HG03025 (cell line): Measurements from ENCODE around the gene CDT1.
"Not testable (repeated sequence)": the region's sequence is repeated elsewhere in the genome, so short reads cannot be mapped to it uniquely, and the experiment has no call there.

Source experiments
- ATAC-seq: cut with Tn5 transposase; IDR thresholded peaks from one replicate; pipeline ENCODE4 v1.9.1; 2021; ENCODE audit warnings: mild to moderate bottlenecking, moderate library complexity; ENCODE audit not compliant: unreplicated experiment, low FRiP score

Gene CDT1

DNA sequence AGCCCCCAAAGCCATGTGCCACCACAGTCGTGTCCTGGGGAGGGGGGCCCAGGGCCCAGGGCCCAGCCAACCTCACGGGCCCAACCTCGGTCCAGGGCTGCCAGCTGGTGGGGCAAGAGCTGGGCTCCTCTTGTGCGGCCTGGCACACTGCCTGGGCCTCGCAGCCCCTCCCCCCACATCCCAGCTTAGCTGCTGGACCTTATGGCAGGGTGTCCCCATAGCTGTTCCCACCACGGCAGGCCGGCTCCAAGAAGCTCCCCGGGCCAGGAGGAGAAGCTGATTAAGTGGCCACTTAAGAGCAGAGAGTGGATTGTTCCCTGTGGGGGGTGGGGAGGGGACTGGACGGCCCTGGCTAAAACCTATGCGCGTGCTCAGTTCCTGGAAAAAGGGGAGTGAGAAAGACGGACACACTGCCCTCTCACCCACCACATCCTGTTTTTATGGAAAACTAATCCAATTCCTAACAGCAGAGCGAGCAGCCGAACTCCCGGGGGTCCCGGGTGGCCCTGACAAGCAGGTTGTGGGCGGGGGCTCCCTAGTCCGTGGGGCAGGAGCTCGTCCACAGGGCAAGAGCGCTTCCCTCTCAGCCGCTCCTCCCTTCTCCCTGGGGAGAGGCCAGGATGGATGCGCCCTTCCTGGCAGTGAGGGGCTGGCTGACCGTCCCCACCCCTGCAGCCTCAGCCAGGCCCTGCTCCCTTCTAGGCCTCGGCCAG is 35.4 kb upstream of the CDT1 start:
- ATAC-seq, result no peak

DNA sequence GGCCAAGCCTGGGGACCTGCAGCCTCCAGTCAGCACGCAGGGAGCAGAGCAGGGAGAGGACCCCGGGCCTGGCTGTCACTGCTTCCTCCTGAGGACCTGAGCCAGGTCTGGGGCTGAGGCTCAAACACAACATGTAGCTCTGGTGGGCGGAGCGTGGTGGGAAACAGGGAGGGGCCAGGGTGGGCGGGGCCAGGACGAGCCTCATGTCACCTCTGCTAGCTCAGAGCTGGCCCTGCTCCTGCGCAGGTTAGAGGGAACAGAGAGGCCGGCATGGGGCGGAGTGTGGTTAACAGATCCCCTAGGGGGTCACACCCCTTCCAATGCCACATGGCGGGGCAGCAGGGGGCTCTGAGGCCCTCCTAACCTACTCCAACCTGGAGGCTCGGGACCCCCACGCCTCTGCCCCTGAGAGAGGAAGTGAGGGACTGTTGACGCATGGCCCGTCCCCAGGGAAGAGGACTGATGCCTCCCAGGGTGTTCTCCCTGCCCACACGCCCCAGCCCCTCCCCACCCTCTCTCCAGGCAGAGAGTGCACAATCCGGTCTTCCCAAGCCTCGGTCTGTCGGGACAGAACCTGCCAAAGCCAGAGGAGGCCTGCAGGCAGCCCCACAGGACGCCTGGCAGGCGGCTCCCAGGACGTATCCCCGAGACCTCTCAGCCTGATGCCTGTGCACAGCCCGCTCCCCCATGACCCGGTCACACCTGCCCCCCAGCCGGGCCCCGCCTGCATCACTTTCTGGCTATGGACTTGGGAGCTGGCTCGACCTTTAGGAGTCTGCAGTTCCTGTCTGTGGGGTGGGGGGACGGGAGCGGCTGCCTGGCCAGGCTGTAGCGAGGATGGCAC is 33.8 kb upstream of the CDT1 start:
- no peak for ATAC-seq

DNA sequence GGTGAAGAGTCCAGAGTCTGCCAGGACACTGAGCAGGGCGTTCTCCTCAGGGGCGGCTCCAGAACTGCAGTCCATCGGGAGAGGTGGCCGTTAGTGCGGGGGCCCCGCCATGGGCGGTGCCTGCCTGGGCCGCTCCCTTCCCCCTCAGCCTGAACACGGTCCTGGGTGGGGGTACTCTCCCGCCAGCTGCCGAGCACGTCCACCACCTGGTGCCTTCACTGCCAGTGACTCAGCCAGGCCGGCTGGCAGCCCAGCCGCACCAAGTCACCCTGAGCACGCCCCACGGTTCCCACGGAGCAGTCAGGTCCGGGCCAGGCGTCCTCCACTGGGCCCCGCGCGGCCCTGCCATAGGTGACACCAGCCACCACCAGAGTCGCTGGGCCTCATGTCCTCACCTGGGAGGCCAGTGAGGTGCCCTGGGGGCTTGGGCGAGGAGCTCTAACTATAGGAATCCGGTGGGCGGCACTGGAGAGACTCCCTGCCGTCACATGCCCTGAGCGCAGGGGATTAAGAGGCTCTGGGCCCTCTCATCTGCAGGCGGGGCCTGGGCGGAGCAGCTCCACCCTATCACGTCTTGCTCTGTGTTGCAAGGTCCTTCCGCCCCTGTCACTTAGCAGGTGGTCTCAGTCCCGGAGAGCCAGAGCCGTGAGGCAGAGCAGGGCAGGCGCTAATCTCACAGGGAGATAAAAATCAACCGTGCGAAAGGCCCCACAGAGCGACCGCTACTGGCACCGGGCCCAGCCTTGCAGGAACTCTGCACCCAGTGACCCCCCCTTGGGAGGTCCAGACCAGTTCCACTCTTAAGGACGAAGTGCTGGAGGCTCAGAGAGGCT is 32.9 kb upstream of the CDT1 start:
- ATAC-seq, result no peak

DNA sequence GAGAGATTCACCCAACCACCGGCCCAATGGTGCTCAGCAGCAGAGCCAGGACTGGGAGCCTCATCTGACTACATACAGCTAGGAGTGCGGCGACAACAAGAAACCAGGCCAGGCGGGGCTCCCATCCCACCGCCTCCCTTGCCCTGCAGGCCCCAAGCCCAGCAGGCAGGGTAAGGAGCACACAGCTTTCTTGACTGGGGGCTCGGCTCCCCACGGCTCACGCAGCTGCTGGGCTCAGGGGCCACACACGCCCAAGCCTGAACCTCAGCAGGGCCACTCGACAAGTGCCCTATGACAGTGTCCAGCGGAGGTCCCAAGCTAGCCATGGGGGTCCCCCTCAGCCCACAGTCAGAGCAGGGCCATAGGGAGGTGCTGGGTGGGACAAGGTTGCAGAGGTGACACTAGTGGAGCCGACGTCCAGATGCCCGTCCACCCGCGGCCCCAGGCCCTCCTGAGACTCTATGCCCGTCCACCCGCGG is 32.3 kb upstream of the CDT1 start:
- ATAC-seq, result no peak

DNA sequence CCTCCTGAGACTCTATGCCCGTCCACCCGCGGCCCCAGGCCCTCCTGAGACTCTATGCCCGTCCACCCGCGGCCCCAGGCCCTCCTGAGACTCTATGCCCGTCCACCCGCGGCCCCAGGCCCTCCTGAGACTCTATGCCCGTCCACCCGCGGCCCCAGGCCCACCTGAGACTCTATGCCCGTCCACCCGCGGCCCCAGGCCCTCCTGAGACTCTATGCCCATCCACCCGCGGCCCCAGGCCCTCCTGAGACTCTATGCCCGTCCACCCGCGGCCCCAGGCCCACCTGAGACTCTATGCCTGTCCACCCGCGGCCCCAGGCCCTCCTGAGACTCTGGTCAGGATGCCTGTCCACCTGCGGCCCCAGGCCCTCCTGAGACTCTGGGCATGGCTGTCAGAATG is 31.8 kb upstream of the CDT1 start:
- not testable (repeated sequence) for ATAC-seq

DNA sequence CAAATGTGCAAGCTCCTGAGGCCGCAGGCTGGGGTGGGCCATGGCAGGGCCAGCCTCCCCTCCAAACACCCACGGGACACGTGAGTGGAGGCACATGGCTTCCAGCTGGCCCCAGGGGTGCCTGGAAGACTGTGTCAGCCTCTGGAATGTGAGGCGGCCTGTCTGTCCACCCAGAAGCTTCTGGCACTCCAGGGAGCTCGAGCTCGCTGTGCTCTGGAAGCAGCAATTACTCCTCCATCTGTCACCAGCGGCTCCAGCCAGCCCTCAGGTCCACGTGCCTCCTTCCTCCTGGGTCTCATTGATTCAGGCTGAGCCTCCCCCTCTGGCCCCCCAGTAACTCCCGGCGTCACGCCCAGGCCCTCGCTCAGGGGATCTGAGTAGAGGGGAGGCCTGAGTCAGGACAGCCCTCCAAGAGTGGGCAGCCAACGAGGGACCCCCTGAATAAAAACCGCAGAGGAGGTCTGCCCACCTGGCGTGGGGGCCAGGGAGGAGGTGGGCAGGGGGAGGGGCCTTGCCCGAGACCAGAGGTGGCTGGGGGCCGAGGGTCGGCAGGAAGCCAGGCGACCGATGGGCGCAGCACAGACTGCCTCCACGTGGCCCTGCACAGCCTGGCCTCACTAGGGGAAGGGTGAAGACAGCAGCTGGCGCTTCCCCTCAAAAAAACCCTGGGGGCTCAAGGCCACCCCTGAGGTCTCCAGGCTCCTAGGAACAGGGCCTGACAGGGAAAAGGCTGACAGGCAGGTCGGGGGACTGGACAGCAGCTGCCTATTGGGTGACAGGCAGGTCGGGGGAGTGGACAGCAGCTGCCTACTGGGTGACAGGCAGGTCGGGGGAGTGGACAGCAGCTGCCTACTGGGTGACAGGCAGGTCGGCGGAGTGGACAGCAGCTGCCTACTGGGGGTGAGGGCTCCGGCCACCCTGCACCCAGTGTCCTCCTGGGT is 30.4 kb upstream of the CDT1 start:
- ATAC-seq, result no peak

DNA sequence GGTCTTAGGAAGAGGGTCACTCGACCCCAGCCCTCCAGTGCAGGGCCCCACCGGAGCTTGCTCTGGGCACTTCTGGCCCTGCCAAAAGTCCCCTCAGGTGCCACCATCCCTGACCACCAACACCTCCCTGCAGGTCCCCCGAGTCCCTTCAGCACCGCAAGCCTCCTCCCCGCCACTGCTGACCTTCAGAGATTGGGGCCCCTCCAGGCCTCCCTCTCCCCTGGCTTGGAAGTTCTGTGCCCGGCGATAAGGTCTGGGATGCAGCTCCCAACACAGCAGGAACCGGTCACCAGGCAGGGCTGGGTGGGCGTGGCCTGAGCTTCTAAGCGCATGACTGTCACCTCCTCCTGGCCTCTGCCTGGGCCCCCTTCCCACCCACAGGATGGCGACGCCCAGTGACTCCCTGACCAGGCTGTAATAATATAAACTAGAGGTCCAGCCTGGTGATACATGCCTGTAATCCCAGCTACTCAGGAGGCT is 29.7 kb upstream of the CDT1 start:
- no peak for ATAC-seq

- ATAC-seq, result no peak
Measured at GRCh38 chr16:88774544-88775393, 28.8 kb upstream of the CDT1 start.

GRCh38 chr16:88775825-88776224 is 27.8 kb upstream of the CDT1 start:
- no peak for ATAC-seq

GRCh38 chr16:88777471-88778270 is 25.9 kb upstream of the CDT1 start:
- no peak for ATAC-seq

DNA sequence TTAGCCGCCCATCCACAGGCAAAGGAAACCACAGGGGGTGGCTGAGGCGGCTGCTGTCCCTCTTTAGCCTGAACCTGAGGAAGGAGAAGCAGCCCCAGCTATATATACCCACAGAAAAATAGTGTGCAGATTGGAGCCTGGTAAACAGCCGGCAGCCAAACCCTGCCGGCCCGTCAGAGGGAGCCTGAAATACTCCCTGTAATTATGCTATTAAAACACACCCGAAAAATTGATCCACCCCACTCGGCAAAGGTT is 25.4 kb upstream of the CDT1 start:
- ATAC-seq, result no peak

GRCh38 chr16:88778541-88779065 is 25.0 kb upstream of the CDT1 start:
- no peak for ATAC-seq

GRCh38 chr16:88779406-88780141 is 24.0 kb upstream of the CDT1 start:
- no peak for ATAC-seq

DNA sequence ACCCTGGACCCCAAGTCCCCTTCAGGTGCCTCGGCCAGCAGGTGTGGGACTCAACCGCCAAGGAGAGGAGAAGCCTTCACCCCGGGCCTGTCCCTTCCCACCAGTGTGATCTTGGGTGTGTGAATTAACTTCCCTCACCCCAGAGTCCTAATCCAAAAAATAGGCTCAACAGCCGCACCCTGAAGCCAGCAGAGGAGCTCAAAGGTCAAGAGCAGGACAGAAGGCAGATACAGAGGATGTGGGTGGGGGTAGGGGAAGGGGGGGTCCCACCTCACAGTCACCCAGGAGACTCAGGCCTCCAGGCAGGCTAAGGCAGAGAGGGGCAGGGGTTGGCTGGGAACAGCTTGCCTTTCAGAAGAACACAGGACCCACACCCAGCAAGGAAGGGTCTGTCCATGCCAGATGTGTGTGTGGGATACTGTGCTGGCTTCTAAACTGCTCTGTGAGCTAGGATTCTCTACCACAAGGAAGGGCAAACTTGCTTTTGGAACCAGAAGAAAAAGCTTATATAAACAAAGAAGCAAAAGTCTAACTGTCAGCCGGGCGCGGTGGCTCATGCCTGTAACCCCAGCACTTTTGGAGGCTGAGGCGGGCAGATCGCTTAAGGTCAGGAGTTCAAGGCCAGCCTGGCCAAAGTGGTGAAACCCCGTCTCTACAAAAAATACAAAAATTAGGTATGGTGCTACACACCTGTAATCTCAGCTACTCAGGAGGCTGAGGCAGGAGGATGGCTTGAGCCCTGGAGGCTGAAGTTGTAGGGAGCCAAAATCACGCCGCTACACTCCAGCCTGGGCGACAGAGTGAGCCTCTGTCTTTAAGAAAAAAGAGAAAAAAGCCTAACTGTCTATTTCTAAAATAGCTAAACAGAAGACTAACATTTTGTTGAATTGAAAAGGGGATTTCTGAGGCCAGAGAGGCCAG is 23.2 kb upstream of the CDT1 start:
- ATAC-seq, result no peak

DNA sequence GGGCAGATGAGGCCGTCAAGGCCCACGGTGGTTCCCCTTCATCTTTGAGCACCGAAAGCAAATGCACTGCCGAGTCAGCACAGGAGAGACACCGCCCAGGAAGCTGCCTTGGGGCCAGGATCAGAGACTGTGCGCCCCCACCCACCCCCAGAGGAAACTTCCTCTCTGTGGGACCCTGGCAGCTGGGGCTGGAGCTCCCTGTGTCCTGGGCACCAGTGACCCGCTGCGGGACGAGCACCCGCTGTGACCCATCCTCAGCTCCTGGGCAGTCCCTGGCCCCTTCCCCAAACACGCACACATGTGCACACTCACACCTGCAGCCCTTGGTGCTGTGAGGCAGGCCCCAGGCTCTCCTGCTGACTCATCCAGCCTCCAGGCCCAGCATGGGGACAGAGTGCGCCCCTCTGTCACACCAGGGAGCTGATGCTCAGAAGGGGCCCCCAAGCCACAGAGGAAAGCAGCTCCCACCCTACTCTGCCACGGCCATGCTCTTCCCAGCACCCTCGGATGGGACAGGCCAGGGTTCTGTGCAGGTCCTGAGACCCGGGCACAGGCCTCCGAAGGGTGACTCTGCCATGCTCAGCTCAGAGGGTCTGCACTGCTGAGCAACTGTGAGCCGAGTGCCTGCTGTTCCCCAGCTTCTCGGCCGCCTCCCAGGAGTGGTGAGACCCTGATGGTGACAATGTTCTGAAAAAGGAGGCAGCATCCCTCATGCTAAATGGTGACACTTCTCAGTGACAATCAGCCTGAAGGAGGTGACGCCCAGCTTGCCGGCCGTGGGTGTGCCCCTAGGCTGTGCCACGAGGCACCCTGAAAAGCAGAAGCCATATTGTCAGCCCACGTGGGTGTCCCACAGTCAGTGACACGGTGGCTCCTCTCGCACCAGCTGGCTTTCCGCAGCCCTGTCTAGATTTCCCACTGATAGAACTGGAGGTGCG is 22.2 kb upstream of the CDT1 start:
- no peak for ATAC-seq
